ENCODE measurements around the gene ENPP3.

Gene ENPP3

GRCh38 chr6:131792091-131792496 lies 155.0 kb downstream of the ENPP3 start:
- DNase-seq (ENCODE audit: low read depth in 1 of 2, low spot score in 1 of 2) = no peak

DNA sequence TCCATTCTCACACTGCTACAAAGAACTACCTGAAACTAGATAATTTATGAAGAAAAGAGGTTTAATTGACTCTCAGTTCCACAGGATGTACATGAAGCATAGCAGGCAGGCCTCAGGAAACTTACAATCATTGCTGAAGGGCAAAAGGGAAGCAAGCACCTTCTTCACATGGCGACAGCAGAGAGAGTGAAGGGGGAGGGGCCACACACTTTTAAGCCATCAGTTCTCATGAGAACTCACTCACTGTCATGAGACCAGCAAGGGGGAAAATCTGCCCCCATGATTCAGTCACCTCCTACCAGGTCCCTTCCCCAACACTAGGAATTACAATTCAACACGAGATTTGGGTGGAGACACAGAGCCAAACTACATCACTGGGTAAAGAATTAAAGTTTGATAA lies 158.3 kb downstream of the ENPP3 start:
- no peak for DNase-seq (ENCODE audit: low read depth in 1 of 2, low spot score in 1 of 2)
